ENCODE results near the gene KDSR.

GRCh38 chr18:63302220-63302619, 64.8 kb downstream of the KDSR start:
- no peak for TF ChIP-seq ZBTB34 (CRISPR knock-in tag; IDR thresholded peaks at IDR 0.05)
- TF ChIP-seq NFYB (IDR thresholded peaks at IDR 0.05; ENCODE audit: extremely low read depth, insufficient read length) = no peak
